Measurements from ENCODE around the gene GRB10. TPM values are rescaled to one million over a fixed set of nuclear protein-coding genes. Genes with fewer than 3 reads are reported as not detected.

The GRB10 gene
- total RNA-seq, 4 donors from 2014 or later, result 8.8 to 55.7 (median 14.3) TPM

GRCh38 chr7:50756180-50756579 is 26.5 kb downstream of the GRB10 start:
- 49 to 88% methylated on average over 3 to 9 of the region's 9 CpGs for WGBS, 2 donors (ENCODE audit: low coverage in 1 of 2)
- TF ChIP-seq EP300 (IDR thresholded peaks at IDR 0.05; ENCODE audit: low read depth), result no peak
- DNase-seq, result no peak
- Histone ChIP-seq H3K4me1 (peaks cover 0 to 7% (median 0%) of the 10 kb centered on the region in 4 donors), H3K9me3 (no peaks in the 10 kb centered on the region), H3K27me3 (no peaks in the 10 kb centered on the region), H3K36me3 (no peaks in the 10 kb centered on the region), H3K27ac (no peak overlapping the region), H3K4me3 (no peak overlapping the region)
- in situ Hi-C loops (cut with MboI; ENCODE audit: low pct_ligation_motif_present in 1 of 4, low pct_unique_long_range_greater_than_20kb in 1 of 4, low sequenced_read_pairs in 3 of 4) (loop anchor here in 1 of 4 donors (25.0 kb wide), 1 partner anchor 94 kb away; no protein-coding TSS in a partner anchor), intact Hi-C loops (cut with DNase I; ENCODE audit: low total_unique reads) (no loop called here)

GRCh38 chr7:50754684-50755083 is 28.0 kb downstream of the GRB10 start:
- no peak for TF ChIP-seq EP300 (IDR thresholded peaks at IDR 0.05; ENCODE audit: low read depth)
- Histone ChIP-seq H3K27ac (no peak overlapping the region), H3K4me1 (peaks cover 0 to 7% (median 0%) of the 10 kb centered on the region in 4 donors), H3K36me3 (no peaks in the 10 kb centered on the region), H3K27me3 (no peaks in the 10 kb centered on the region), H3K9me3 (no peaks in the 10 kb centered on the region), H3K4me3 (no peak overlapping the region)
- in situ Hi-C loops (cut with MboI; ENCODE audit: low pct_ligation_motif_present in 1 of 4, low pct_unique_long_range_greater_than_20kb in 1 of 4, low sequenced_read_pairs in 3 of 4) (loop anchor here in 1 of 4 donors (25.0 kb wide), 1 partner anchor 92 kb away; no protein-coding TSS in a partner anchor), intact Hi-C loops (cut with DNase I; ENCODE audit: low total_unique reads) (no loop called here)
- WGBS, 2 donors (ENCODE audit: low coverage in 1 of 2), result 76% methylated on average over 6 of the region's 6 CpGs; no CpG with 5 or more reads in 1 of the 2 donors
- DNase-seq, result no peak

GRCh38 chr7:50754241-50754640 is 28.5 kb downstream of the GRB10 start:
- peaks cover 0 to 7% (median 0%) of the 10 kb centered on the region in 4 donors for H3K4me1 ChIP-seq
- intact Hi-C loops (cut with DNase I; ENCODE audit: low total_unique reads), result no loop called here
- H3K4me3 ChIP-seq, result no peak overlapping the region
- WGBS, 2 donors (ENCODE audit: low coverage in 1 of 2), result 76 to 91% methylated on average over 4 to 6 of the region's 6 CpGs
- in situ Hi-C loops (cut with MboI; ENCODE audit: low pct_ligation_motif_present in 1 of 4, low pct_unique_long_range_greater_than_20kb in 1 of 4, low sequenced_read_pairs in 3 of 4), result loop anchor here in 1 of 4 donors (25.0 kb wide), 1 partner anchor 92 kb away; no protein-coding TSS in a partner anchor
- TF ChIP-seq POLR2AphosphoS5 (IDR thresholded peaks at IDR 0.05) (no peak), EP300 (IDR thresholded peaks at IDR 0.05; ENCODE audit: low read depth) (no peak), POLR2A (IDR thresholded peaks at IDR 0.05) (no peak), CTCF (IDR thresholded peaks at IDR 0.05) (no peak)
- DNase-seq, result no peak
- H3K9me3 ChIP-seq, result no peaks in the 10 kb centered on the region
- H3K27me3 ChIP-seq, result no peaks in the 10 kb centered on the region
- H3K27ac ChIP-seq, result no peak overlapping the region
- H3K36me3 ChIP-seq, result no peaks in the 10 kb centered on the region

- intact Hi-C loops (cut with DNase I; ENCODE audit: low total_unique reads), result no loop called here
- no peaks in the 10 kb centered on the region for H3K9me3 ChIP-seq
- TF ChIP-seq EP300 (IDR thresholded peaks at IDR 0.05; ENCODE audit: low read depth) (no peak), POLR2A (IDR thresholded peaks at IDR 0.05) (no peak), CTCF (IDR thresholded peaks at IDR 0.05) (no peak), POLR2AphosphoS5 (IDR thresholded peaks at IDR 0.05) (no peak)
- H3K4me3 ChIP-seq, result no peak overlapping the region
- in situ Hi-C loops (cut with MboI; ENCODE audit: low pct_ligation_motif_present in 1 of 4, low pct_unique_long_range_greater_than_20kb in 1 of 4, low sequenced_read_pairs in 3 of 4), result loop anchor here in 1 of 4 donors (25.0 kb wide), 1 partner anchor 90 kb away; no protein-coding TSS in a partner anchor
- no peak overlapping the region for H3K27ac ChIP-seq
- DNase-seq, result no peak
- 91% methylated on average over 4 of the region's 4 CpGs; no CpG with 5 or more reads in 1 of the 2 donors for WGBS, 2 donors (ENCODE audit: low coverage in 1 of 2)
- peaks cover 0 to 7% (median 0%) of the 10 kb centered on the region in 4 donors for H3K4me1 ChIP-seq
- no peaks in the 10 kb centered on the region for H3K27me3 ChIP-seq
- H3K36me3 ChIP-seq, result no peaks in the 10 kb centered on the region
Measured at GRCh38 chr7:50752422-50752821, 30.3 kb downstream of the GRB10 start.

GRCh38 chr7:50751146-50751545 is 31.6 kb downstream of the GRB10 start:
- Histone ChIP-seq H3K27me3 (no peaks in the 10 kb centered on the region), H3K4me3 (no peak overlapping the region), H3K4me1 (peaks cover 0 to 7% (median 0%) of the 10 kb centered on the region in 4 donors), H3K27ac (no peak overlapping the region), H3K9me3 (no peaks in the 10 kb centered on the region), H3K36me3 (no peaks in the 10 kb centered on the region)
- intact Hi-C loops (cut with DNase I; ENCODE audit: low total_unique reads), result no loop called here
- in situ Hi-C loops (cut with MboI; ENCODE audit: low pct_ligation_motif_present in 1 of 4, low pct_unique_long_range_greater_than_20kb in 1 of 4, low sequenced_read_pairs in 3 of 4), result loop anchor here in 1 of 4 donors (25.0 kb wide), 1 partner anchor 89 kb away; no protein-coding TSS in a partner anchor
- 68 to 86% methylated on average over 1 of the region's 1 CpG for WGBS, 2 donors (ENCODE audit: low coverage in 1 of 2)
- no peak for TF ChIP-seq EP300 (IDR thresholded peaks at IDR 0.05; ENCODE audit: low read depth)
- no peak for TF ChIP-seq CTCF (IDR thresholded peaks at IDR 0.05)
- no peak for TF ChIP-seq POLR2A (IDR thresholded peaks at IDR 0.05)
- no peak for TF ChIP-seq POLR2AphosphoS5 (IDR thresholded peaks at IDR 0.05)
- no peak for DNase-seq
